ENCODE data around the gene HACD4.

GRCh38 chr9:21075484-21075883 is 44.0 kb upstream of the HACD4 start:
- TF ChIP-seq CTCF (IDR thresholded peaks at IDR 0.05) (no peak), EP300 (IDR thresholded peaks at IDR 0.05) (no peak)

Measured in ovary (tissue), 3 donors.